HepG2 (cell line): Measurements from ENCODE around the gene DNMT3A. TPM values are rescaled to one million over a fixed set of nuclear protein-coding genes. Genes with fewer than 3 reads are reported as not detected.

ENCODE experiments used
- CAMTA2 ChIP-seq: sonication (generic); formaldehyde crosslinking; IDR thresholded peaks from 2 replicates; pipeline ENCODE4 v1.4.0; 2020; ENCODE audit warnings: mild to moderate bottlenecking, missing genetic modification reagents, borderline replicate concordance
- DMTF1 ChIP-seq: sonication (generic); formaldehyde crosslinking; IDR thresholded peaks from 2 replicates; pipeline ENCODE4 v1.4.0; 2020; ENCODE audit warnings: mild to moderate bottlenecking, missing genetic modification reagents
- GATAD2A ChIP-seq: IDR thresholded peaks from 2 replicates; pipeline ENCODE4 v1.6.1; 2016
- HDAC2 ChIP-seq: sonication (generic); formaldehyde crosslinking; IDR thresholded peaks from 2 replicates; pipeline ENCODE4 v1.4.0; 2020; ENCODE audit warnings: missing genetic modification reagents
- HMGXB4 ChIP-seq, 2 experiments: sonication (generic) in 1 of 2; formaldehyde crosslinking in 1 of 2; IDR thresholded peaks; 2 replicates each; pipeline versions ENCODE4 v1.4.0 to v1.6.1; 2018 to 2020; ENCODE audit warnings: missing genetic modification reagents in 2 of 2, borderline replicate concordance in 1 of 2, low read depth in 1 of 2, mild to moderate bottlenecking in 1 of 2, missing biosample characterization in 1 of 2
- IRF1 ChIP-seq: sonication (generic); formaldehyde crosslinking; IDR thresholded peaks from 2 replicates; pipeline ENCODE4 v1.4.0; 2020; ENCODE audit warnings: low read depth, mild to moderate bottlenecking, missing genetic modification reagents
- MEF2D ChIP-seq: sonication (generic); formaldehyde crosslinking; IDR thresholded peaks from 2 replicates; pipeline ENCODE4 v1.5.1; 2020; ENCODE audit warnings: mild to moderate bottlenecking, missing genetic modification reagents
- MNT ChIP-seq: fragments of 450-650 bp; IDR thresholded peaks from 2 replicates; pipeline ENCODE4 v1.6.1; 2016
- MYC ChIP-seq: sonication (generic); formaldehyde crosslinking; IDR thresholded peaks from 2 replicates; pipeline ENCODE4 v1.9.0; 2021; ENCODE audit warnings: missing genetic modification reagents, borderline replicate concordance
- PHF21A ChIP-seq: sonication (generic); formaldehyde crosslinking; IDR thresholded peaks from 2 replicates; pipeline ENCODE4 v1.5.0; 2020; ENCODE audit warnings: mild to moderate bottlenecking, missing genetic modification reagents
- SETDB1 ChIP-seq: sonication (generic); formaldehyde crosslinking; IDR thresholded peaks from 2 replicates; pipeline ENCODE4 v1.5.1; 2020; ENCODE audit warnings: missing genetic modification reagents, mild to moderate bottlenecking, borderline replicate concordance
- SIN3A ChIP-seq: IDR thresholded peaks from 2 replicates; pipeline ENCODE4 v1.6.1; 2011; ENCODE audit warnings: low read depth, mild to moderate bottlenecking, control low read depth, low read length, borderline replicate concordance
- TBX2 ChIP-seq: sonication (generic); formaldehyde crosslinking; IDR thresholded peaks from 2 replicates; pipeline ENCODE4 v1.5.0; 2020; ENCODE audit warnings: missing genetic modification reagents, mild to moderate bottlenecking, borderline replicate concordance
- WIZ ChIP-seq: sonication (generic); formaldehyde crosslinking; IDR thresholded peaks from 2 replicates; pipeline ENCODE4 v1.5.1; 2020; ENCODE audit warnings: mild to moderate bottlenecking, missing genetic modification reagents
- ZFAT ChIP-seq: sonication (generic); formaldehyde crosslinking; conservative IDR thresholded peaks from 2 replicates; pipeline ENCODE4 v1.8.1; 2023; ENCODE audit warnings: missing genetic modification reagents, inconsistent platforms
- ZNF205 ChIP-seq: IDR thresholded peaks from 2 replicates; pipeline ENCODE4 v1.6.1; 2018; ENCODE audit warnings: missing biosample characterization, missing genetic modification reagents
- ZNF317 ChIP-seq: sonication (generic); formaldehyde crosslinking; IDR thresholded peaks from 2 replicates; pipeline ENCODE4 v1.5.0; 2020; ENCODE audit warnings: mild to moderate bottlenecking, missing genetic modification reagents
- ZNF331 ChIP-seq: sonication (generic); formaldehyde crosslinking; IDR thresholded peaks from 2 replicates; pipeline ENCODE4 v1.4.0; 2020; ENCODE audit warnings: missing genetic modification reagents
- ZNF543 ChIP-seq: sonication (generic); formaldehyde crosslinking; IDR thresholded peaks from 2 replicates; pipeline ENCODE4 v1.4.0; 2020; ENCODE audit warnings: mild to moderate bottlenecking, missing genetic modification reagents
- ZNF552 ChIP-seq: sonication (generic); formaldehyde crosslinking; IDR thresholded peaks from 2 replicates; pipeline ENCODE4 v1.9.0; 2022; ENCODE audit warnings: missing genetic modification reagents, mild to moderate bottlenecking, borderline replicate concordance
- ZNF670 ChIP-seq: sonication (generic); formaldehyde crosslinking; IDR thresholded peaks from 2 replicates; pipeline ENCODE4 v1.8.0; 2022; ENCODE audit warnings: mild to moderate bottlenecking, missing genetic modification reagents, borderline replicate concordance
- ZNF672 ChIP-seq: sonication (generic); formaldehyde crosslinking; IDR thresholded peaks from 2 replicates; pipeline ENCODE4 v1.8.1; 2022; ENCODE audit warnings: missing genetic modification reagents
- ZNF709 ChIP-seq: sonication (generic); formaldehyde crosslinking; IDR thresholded peaks from 2 replicates; pipeline ENCODE4 v1.5.0; 2020; ENCODE audit warnings: mild to moderate bottlenecking, missing genetic modification reagents
- ZNF720 ChIP-seq: sonication (generic); formaldehyde crosslinking; IDR thresholded peaks from 2 replicates; pipeline ENCODE4 v1.4.0; 2020; ENCODE audit warnings: missing genetic modification reagents
- polyA plus RNA-seq, 8 experiments: library from polyadenylated mRNA; depleted of rRNA in 3 of 8; stranded (reverse) in 7 of 8; unstranded in 1 of 8; fragments of >200 nt; fragmentation: Illumina TruSeq in 4 of 8; extraction: Trizol in 4 of 8; gene quantifications; 2 replicates each; pipeline versions ENCODE4 v1.2.1 to v1.2.3, GENCODE V29; 2011 to 2016; ENCODE audit warnings: low read depth in 4 of 8, missing spikeins in 1 of 8, mixed read lengths in 1 of 8; ENCODE audit not compliant: insufficient read depth in 1 of 8
- total RNA-seq, 5 experiments: library from RNA; depleted of rRNA; stranded (reverse); fragments of >200 nt; fragmentation: Illumina TruSeq; extraction: Trizol; gene quantifications; 2 replicates each; pipeline ENCODE4 v1.2.3, GENCODE V29; 2016; ENCODE audit warnings: low read depth in 1 of 5

DNMT3A gene
- total and polyA plus RNA-seq, 2 of the 13 experiments (the other 11 are each of a cell fraction or from before 2014, with no cell fraction given), result 14.7 to 29.1 TPM

- TF ChIP-seq ZNF543 (CRISPR knock-in tag) (no peak), ZNF205 (CRISPR knock-in tag) (no peak), ZNF317 (CRISPR knock-in tag) (no peak), ZNF552 (CRISPR knock-in tag) (no peak), MNT (no peak), HMGXB4 (CRISPR knock-in tag; IDR thresholded peaks at IDR 0.05; ENCODE audit: borderline replicate concordance in 1 of 2, low read depth in 1 of 2) (no peak), ZFAT (CRISPR knock-in tag) (no peak), DMTF1 (CRISPR knock-in tag) (no peak), HDAC2 (CRISPR knock-in tag) (no peak), IRF1 (CRISPR knock-in tag) (no peak), ZNF709 (CRISPR knock-in tag) (no peak), SETDB1 (CRISPR knock-in tag) (no peak), MYC (peak; percentile 16; the same call in 1 of the 2 replicates), ZNF672 (CRISPR knock-in tag) (no peak), CAMTA2 (CRISPR knock-in tag) (no peak), ZNF720 (no peak), TBX2 (CRISPR knock-in tag) (no peak), ZNF670 (CRISPR knock-in tag) (no peak; the same call in 1 of the 2 replicates), ZNF331 (CRISPR knock-in tag) (no peak), SIN3A (peak; percentile 24; the same call in 1 of the 2 replicates), PHF21A (CRISPR knock-in tag) (peak; percentile 54; the same call in 1 of the 2 replicates), GATAD2A (CRISPR knock-in tag) (no peak), WIZ (CRISPR knock-in tag) (no peak), MEF2D (CRISPR knock-in tag) (0 out of 2 replicates have a peak, but pooled peaks have one; percentile 36)
These were observed 89.2 kb downstream of the DNMT3A start (continued) for GRCh38 chr2:25252291-25253152.
